Keratinocyte (primary cell): Measurements from ENCODE around the gene ANKS1A. TPM values are rescaled to one million over a fixed set of nuclear protein-coding genes. Genes with fewer than 3 reads are reported as not detected.

Source experiments
- DNase-seq: peaks from one replicate; pipeline ENCODE4 v3.0.0-alpha.2; 2011; ENCODE audit warnings: low read depth, missing footprints, low spot score
- FAIRE-seq: peaks from 2 replicates; lab custom pipeline; 2011; peaks lifted over from hg19 to GRCh38; lab: Jason Lieb, UNC
- H2AFZ ChIP-seq: 2 replicates; pipeline ENCODE4 v1.6.0; 2012; ENCODE audit warnings: low read length, control low read depth, inconsistent platforms; ENCODE audit not compliant: control insufficient read depth
- H3K27ac ChIP-seq: 2 replicates; pipeline ENCODE4 v1.5.1; 2011; ENCODE audit warnings: low read length; ENCODE audit not compliant: control insufficient read depth, insufficient read depth
- H3K27me3 ChIP-seq: 3 replicates; pipeline ENCODE4 v1.6.0; 2011; ENCODE audit warnings: low read length; ENCODE audit not compliant: control insufficient read depth, insufficient read depth; ENCODE audit errors: extremely low read depth
- H3K36me3 ChIP-seq, 2 experiments: 2 replicates in 1 of 2; 3 replicates in 1 of 2; pipeline ENCODE4 v1.5.1; 2011; ENCODE audit warnings: low read length in 2 of 2, mild to moderate bottlenecking in 1 of 2; ENCODE audit not compliant: control insufficient read depth in 2 of 2, insufficient read depth in 2 of 2; ENCODE audit errors: extremely low read depth in 1 of 2
- H3K4me1 ChIP-seq: 3 replicates; pipeline ENCODE4 v1.5.1; 2011; ENCODE audit warnings: low read length; ENCODE audit not compliant: control insufficient read depth, insufficient read depth; ENCODE audit errors: extremely low read depth
- H3K4me2 ChIP-seq: 3 replicates; pipeline ENCODE4 v1.6.0; 2011; ENCODE audit warnings: low read depth, low read length; ENCODE audit not compliant: control insufficient read depth, insufficient read depth; ENCODE audit errors: extremely low read depth
- H3K4me3 ChIP-seq, 3 experiments: fragments of 200-600 bp in 1 of 3; sonication (generic) in 1 of 3; 2 replicates in 2 of 3; 3 replicates in 1 of 3; pipeline ENCODE4 v1.5.1; 2011 to 2016; ENCODE audit warnings: low read length in 3 of 3, mild to moderate bottlenecking in 3 of 3, control low read depth in 2 of 3, inconsistent platforms in 1 of 3, low read depth in 1 of 3, mixed read lengths in 1 of 3, mixed run types in 1 of 3, moderate library complexity in 1 of 3; ENCODE audit not compliant: control insufficient read depth in 2 of 3, insufficient read depth in 2 of 3; ENCODE audit errors: extremely low read depth in 1 of 3
- H3K79me2 ChIP-seq: 2 replicates; pipeline ENCODE4 v1.6.0; 2012; ENCODE audit warnings: low read length; ENCODE audit not compliant: control insufficient read depth, insufficient read depth
- H3K9ac ChIP-seq: 3 replicates; pipeline ENCODE4 v1.6.0; 2011; ENCODE audit warnings: low read length; ENCODE audit not compliant: control insufficient read depth, insufficient read depth; ENCODE audit errors: extremely low read depth
- H3K9me1 ChIP-seq: 3 replicates; pipeline ENCODE4 v1.6.0; 2011; ENCODE audit warnings: low read length; ENCODE audit not compliant: control insufficient read depth, insufficient read depth; ENCODE audit errors: extremely low read depth
- H3K9me3 ChIP-seq: 2 replicates; pipeline ENCODE4 v1.5.1; 2012; ENCODE audit warnings: low read depth, low read length; ENCODE audit not compliant: control insufficient read depth
- H4K20me1 ChIP-seq: 3 replicates; pipeline ENCODE4 v1.6.0; 2011; ENCODE audit warnings: low read length; ENCODE audit not compliant: control insufficient read depth, insufficient read depth; ENCODE audit errors: extremely low read depth
- CTCF ChIP-seq, 3 experiments: IDR thresholded peaks in 1 of 3; conservative IDR thresholded peaks in 1 of 3; optimal IDR thresholded peaks in 1 of 3; 2 replicates in 2 of 3; 3 replicates in 1 of 3; pipeline versions ENCODE3 to v1.5.1; 2011; ENCODE audit warnings: low read length in 3 of 3, mild to moderate bottlenecking in 3 of 3, moderate library complexity in 2 of 3, control low read depth in 1 of 3, inconsistent platforms in 1 of 3; ENCODE audit not compliant: insufficient read depth in 2 of 3; ENCODE audit errors: extremely low read depth in 1 of 3
- EZH2 ChIP-seq: IDR thresholded peaks from one replicate; pipeline ENCODE4 v1.6.1; 2012; ENCODE audit warnings: inconsistent platforms, mild to moderate bottlenecking, low read length, moderate library complexity
- dilution Hi-C: fragments of 300-500 bp; cut with MboI; formaldehyde crosslinking; loops from one replicate; pipeline ENCODE4 v1.7.0; 2020; ENCODE audit warnings: low sequenced_read_pairs; ENCODE audit not compliant: extremely low pct_ligation_motif_present
- polyA plus RNA-seq, 5 experiments: library from polyadenylated mRNA; depleted of rRNA in 3 of 5; stranded (reverse) in 3 of 5; stranded (forward) in 1 of 5; unstranded in 1 of 5; fragments of >200 nt; gene quantifications; 1 replicate in 1 of 5; 2 replicates in 3 of 5; 3 replicates in 1 of 5; pipeline versions ENCODE4 v1.2.1 to v1.2.3, GENCODE V29; 2011 to 2012; ENCODE audit warnings: missing spikeins in 2 of 5, low read depth in 1 of 5, low replicate concordance in 1 of 5

ANKS1A gene
- polyA plus RNA-seq, 1 donor (not counting 4 experiments of a cell fraction or from before 2014, with no cell fraction given): 8.6 TPM

GRCh38 chr6:35036828-35037663 is 148.0 kb downstream of the ANKS1A start:
- no peak overlapping the region for H3K4me2 ChIP-seq

GRCh38 chr6:35037664-35038038 is 148.6 kb downstream of the ANKS1A start:
- Histone ChIP-seq H3K79me2 (no peaks in the 10 kb centered on the region), H3K27ac (no peak overlapping the region), H4K20me1 (no peaks in the 10 kb centered on the region), H3K36me3 (peaks cover 1 to 3% of the 10 kb centered on the region in 2 experiments), H3K9me3 (no peaks in the 10 kb centered on the region), H3K4me2 (no peak overlapping the region), H3K9me1 (no peaks in the 10 kb centered on the region), H3K27me3 (no peaks in the 10 kb centered on the region), H3K9ac (no peak overlapping the region), H3K4me3 (no peak overlapping the region), H2AFZ (no peak overlapping the region), H3K4me1 (peaks cover 18% of the 10 kb centered on the region)
- FAIRE-seq (no peak), DNase-seq (no peak)
- no peak for TF ChIP-seq EZH2
- no peak for TF ChIP-seq CTCF (optimal IDR thresholded peaks at IDR 0.05 in 1 of 3, IDR thresholded peaks at IDR 0.05 in 1 of 3, conservative IDR thresholded peaks at IDR 0.05 in 1 of 3; ENCODE audit: extremely low read depth in 1 of 3, insufficient read depth in 2 of 3, low read length in 3 of 3)
- dilution Hi-C loops: no loop called here

More at GRCh38 chr6:35036828-35037663, 148.0 kb downstream of the ANKS1A start:
- H3K27me3 ChIP-seq: no peaks in the 10 kb centered on the region
- FAIRE-seq: no peak
- H2AFZ ChIP-seq: no peak overlapping the region
- peaks cover 18% of the 10 kb centered on the region for H3K4me1 ChIP-seq
- H3K36me3 ChIP-seq: peaks cover 0 to 3% of the 10 kb centered on the region in 2 experiments
- H3K79me2 ChIP-seq: no peaks in the 10 kb centered on the region
- H3K9me3 ChIP-seq: no peaks in the 10 kb centered on the region
- no peaks in the 10 kb centered on the region for H4K20me1 ChIP-seq
- H3K27ac ChIP-seq: no peak overlapping the region
- H3K9ac ChIP-seq: no peak overlapping the region
- no peak overlapping the region for H3K4me3 ChIP-seq
- TF ChIP-seq CTCF (optimal IDR thresholded peaks at IDR 0.05 in 1 of 3, IDR thresholded peaks at IDR 0.05 in 1 of 3, conservative IDR thresholded peaks at IDR 0.05 in 1 of 3; ENCODE audit: extremely low read depth in 1 of 3, insufficient read depth in 2 of 3, low read length in 3 of 3): no peak
- TF ChIP-seq EZH2: no peak
- no peaks in the 10 kb centered on the region for H3K9me1 ChIP-seq
- DNase-seq: no peak
- dilution Hi-C loops: no loop called here
